Endothelial cell of umbilical vein (primary cell): ENCODE measurements around the gene KCNAB2. TPM values are rescaled to one million over a fixed set of nuclear protein-coding genes. Genes with fewer than 3 reads are reported as not detected.

Source experiments
- BruUV-seq: library from RNA; stranded (reverse); fragments of 400-500 nt; replicated peaks from 2 replicates; lab custom pipeline; 2021; lab: Mats Ljungman, UMichigan
- CTCF ChIA-PET: fragments of 300-600, 350-600 bp; sonication (Branson Sonifier 250); formaldehyde crosslinking; loops from one replicate; lab custom pipeline; 2021; ENCODE audit warnings: antibody characterized with exemption, inconsistent platforms; lab: Charles Lee
- POLR2A ChIA-PET: fragments of 300-600, 350-600 bp; sonication (Branson Sonifier 250); formaldehyde crosslinking; loops from one replicate; lab custom pipeline; 2021; ENCODE audit warnings: antibody characterized with exemption, inconsistent platforms; lab: Charles Lee
- DNase-seq: peaks from one replicate; pipeline ENCODE4 v3.0.0-alpha.2; 2011; ENCODE audit warnings: low read depth, low spot score
- FAIRE-seq: peaks from 2 replicates; lab custom pipeline; 2011; peaks lifted over from hg19 to GRCh38; lab: Jason Lieb, UNC
- H2AFZ ChIP-seq: 2 replicates; pipeline ENCODE4 v1.6.0; 2012; ENCODE audit warnings: low read depth, low read length, control low read depth, inconsistent platforms
- H3K27ac ChIP-seq: 2 replicates; pipeline ENCODE4 v1.5.1; 2011; ENCODE audit warnings: low read depth, mild to moderate bottlenecking, control low read depth, low read length, moderate library complexity; ENCODE audit not compliant: insufficient read depth
- H3K27me3 ChIP-seq, 2 experiments: 2 replicates each; pipeline versions ENCODE4 v1.6.0 to v1.6.1; 2011; ENCODE audit warnings: low read length in 2 of 2, mixed read lengths in 1 of 2; ENCODE audit not compliant: control insufficient read depth in 2 of 2, insufficient read depth in 2 of 2
- H3K36me3 ChIP-seq, 2 experiments: 2 replicates in 1 of 2; 3 replicates in 1 of 2; pipeline ENCODE4 v1.5.1; 2011; ENCODE audit warnings: low read length in 2 of 2, mild to moderate bottlenecking in 1 of 2, moderate library complexity in 1 of 2; ENCODE audit not compliant: control insufficient read depth in 2 of 2, insufficient read depth in 2 of 2; ENCODE audit errors: extremely low read depth in 1 of 2
- H3K4me1 ChIP-seq: 3 replicates; pipeline ENCODE4 v1.5.1; 2011; ENCODE audit warnings: mild to moderate bottlenecking, low read length; ENCODE audit not compliant: control insufficient read depth, insufficient read depth; ENCODE audit errors: extremely low read depth
- H3K4me2 ChIP-seq: 2 replicates; pipeline ENCODE4 v1.6.1; 2011; ENCODE audit warnings: low read length, control low read depth, mixed read lengths; ENCODE audit not compliant: insufficient read depth
- H3K4me3 ChIP-seq, 3 experiments: fragments of 200-600 bp in 1 of 3; sonication (generic), shearing (Covaris generic) in 1 of 3; replicated peaks in 1 of 3; 2 replicates each; pipeline ENCODE4 v1.5.1; 2011 to 2016; ENCODE audit warnings: control low read depth in 3 of 3, low read length in 3 of 3, mild to moderate bottlenecking in 2 of 3, inconsistent platforms in 1 of 3, low read depth in 1 of 3, moderate library complexity in 1 of 3; ENCODE audit not compliant: insufficient read depth in 1 of 3
- H3K79me2 ChIP-seq: 2 replicates; pipeline ENCODE4 v1.6.0; 2012; ENCODE audit warnings: low read length, inconsistent platforms; ENCODE audit not compliant: control insufficient read depth, insufficient read depth
- H3K9ac ChIP-seq: replicated peaks from 2 replicates; pipeline ENCODE3; 2011; ENCODE audit warnings: low read length, control low read depth; ENCODE audit not compliant: insufficient read depth; ENCODE audit errors: extremely low read depth
- H3K9me1 ChIP-seq: replicated peaks from 3 replicates; pipeline ENCODE4 v1.6.0; 2011; ENCODE audit warnings: mild to moderate bottlenecking, low read length; ENCODE audit not compliant: control insufficient read depth, insufficient read depth; ENCODE audit errors: extremely low read depth
- H3K9me3 ChIP-seq: replicated peaks from 2 replicates; pipeline ENCODE4 v1.5.1; 2012; ENCODE audit warnings: low read length, inconsistent platforms; ENCODE audit not compliant: control insufficient read depth, insufficient read depth
- H4K20me1 ChIP-seq: replicated peaks from 2 replicates; pipeline ENCODE3; 2011; ENCODE audit warnings: mild to moderate bottlenecking, low read length; ENCODE audit not compliant: control insufficient read depth, insufficient read depth; ENCODE audit errors: extremely low read depth
- CTCF ChIP-seq, 2 donors: IDR thresholded peaks; 1 replicate in 1 of 2; 2 replicates in 1 of 2; pipeline ENCODE4 v1.5.1; 2011; ENCODE audit warnings: low read length in 2 of 2, mild to moderate bottlenecking in 2 of 2, moderate library complexity in 2 of 2, control low read depth in 1 of 2, inconsistent platforms in 1 of 2, low read depth in 1 of 2; ENCODE audit not compliant: insufficient read depth in 1 of 2; ENCODE audit errors: extremely low read depth in 1 of 2
- EZH2 ChIP-seq: IDR thresholded peaks from 2 replicates; pipeline ENCODE4 v1.6.1; 2012; ENCODE audit warnings: borderline replicate concordance, low read depth, mild to moderate bottlenecking, moderate library complexity, low read length, inconsistent platforms; ENCODE audit not compliant: severe bottlenecking
- FOS ChIP-seq: IDR thresholded peaks from 2 replicates; pipeline ENCODE4 v1.6.1; 2011; ENCODE audit warnings: mild to moderate bottlenecking, low read length, moderate library complexity, borderline replicate concordance; ENCODE audit not compliant: insufficient read depth
- GATA2 ChIP-seq: IDR thresholded peaks from 2 replicates; pipeline ENCODE4 v1.7.0; 2011; ENCODE audit warnings: low read depth, mild to moderate bottlenecking, moderate library complexity, mixed read lengths, low read length; ENCODE audit not compliant: insufficient read length, insufficient read depth
- JUN ChIP-seq: IDR thresholded peaks from 2 replicates; pipeline ENCODE4 v1.6.1; 2011; ENCODE audit warnings: borderline replicate concordance, low read depth; ENCODE audit not compliant: insufficient read length, insufficient read depth
- MAX ChIP-seq: IDR thresholded peaks from 2 replicates; pipeline ENCODE4 v1.6.1; 2011; ENCODE audit not compliant: insufficient read depth, insufficient read length
- MYC ChIP-seq: IDR thresholded peaks from one replicate; pipeline ENCODE4 v1.6.1; 2011; ENCODE audit warnings: mild to moderate bottlenecking, low read depth, low read length
- POLR2A ChIP-seq: IDR thresholded peaks from 2 replicates; pipeline ENCODE4 v1.6.1; 2012; ENCODE audit warnings: low read depth, mild to moderate bottlenecking, control low read depth, low read length
- POLR2AphosphoS5 ChIP-seq: IDR thresholded peaks from 2 replicates; pipeline ENCODE4 v1.6.1; 2012; ENCODE audit warnings: low read depth, mild to moderate bottlenecking, control low read depth, low read length, moderate library complexity; ENCODE audit not compliant: insufficient read depth
- dilution Hi-C: fragments of 300-500 bp; cut with MboI; formaldehyde crosslinking; loops from one replicate; pipeline ENCODE4 v1.15.0; 2019; ENCODE audit warnings: low sequenced_read_pairs; ENCODE audit not compliant: extremely low pct_ligation_motif_present
- intact Hi-C: fragments of 100-400 bp; cut with micrococcal nuclease; formaldehyde crosslinking; loops from one replicate; pipeline ENCODE4 v1.10.0; 2022
- polyA plus RNA-seq, 4 experiments: library from polyadenylated mRNA; depleted of rRNA in 3 of 4; stranded (reverse) in 3 of 4; unstranded in 1 of 4; fragments of >200 nt; gene quantifications; 2 replicates each; pipeline versions ENCODE4 v1.2.1 to v1.2.3, GENCODE V29; 2011 to 2012; ENCODE audit warnings: missing spikeins in 1 of 4
- total RNA-seq: library from RNA; stranded (reverse); gene quantifications from 2 replicates; pipeline ENCODE4 v1.2.3, GENCODE V29; 2021

Gene KCNAB2
- total and polyA plus RNA-seq, 2 donors (not counting 3 experiments of a cell fraction or from before 2014, with no cell fraction given), result 2.4 to 3.8 TPM

- CTCF ChIA-PET, result no interaction called here
- intact Hi-C loops, result no loop called here
- no peak overlapping the region for H3K4me3 ChIP-seq
These were observed 84.9 kb downstream of the KCNAB2 start for GRCh38 chr1:6130596-6130995.

More at GRCh38 chr1:6130596-6130995, 84.9 kb downstream of the KCNAB2 start:
- no peaks in the 10 kb centered on the region for H3K9me1 ChIP-seq
- no TSS peak for BruUV-seq
- DNase-seq (no peak), FAIRE-seq (no peak)
- H3K4me2 ChIP-seq, result no peak overlapping the region
- no peaks in the 10 kb centered on the region for H3K36me3 ChIP-seq
- H2AFZ ChIP-seq, result no peak overlapping the region
- H3K4me1 ChIP-seq, result no peaks in the 10 kb centered on the region
- no peaks in the 10 kb centered on the region for H3K79me2 ChIP-seq
- TF ChIP-seq MAX (no peak), FOS (no peak), POLR2AphosphoS5 (no peak), POLR2A (no peak), CTCF (IDR thresholded peaks at IDR 0.05; ENCODE audit: extremely low read depth in 1 of 2, insufficient read depth in 1 of 2, low read depth in 1 of 2, low read length in 2 of 2) (no peak), JUN (no peak), EZH2 (no peak), MYC (no peak), GATA2 (no peak)
- H3K27ac ChIP-seq, result no peak overlapping the region
- H3K9me3 ChIP-seq, result no peaks in the 10 kb centered on the region
- no peaks in the 10 kb centered on the region for H4K20me1 ChIP-seq
- POLR2A ChIA-PET, result no interaction called here
- dilution Hi-C loops, result no loop called here
- H3K27me3 ChIP-seq, result no peaks in the 10 kb centered on the region
- H3K9ac ChIP-seq, result no peak overlapping the region
